ENCODE measurements around the gene MTHFD1L. TPM values are rescaled to one million over a fixed set of nuclear protein-coding genes. Genes with fewer than 3 reads are reported as not detected.

MTHFD1L gene
- total RNA-seq, 1 experiment from 2014 or later: 47.8 TPM

- Mint-ChIP-seq H3K36me3 (ENCODE audit: insufficient read depth, unreplicated experiment) (peaks cover 26% of the 10 kb centered on the region), H3K9me3 (ENCODE audit: low read depth, unreplicated experiment) (no peaks in the 10 kb centered on the region), H3K27ac (ENCODE audit: unreplicated experiment) (peak overlapping the region; percentile 52), H3K4me3 (ENCODE audit: low read depth, unreplicated experiment) (no peak overlapping the region), H3K4me1 (ENCODE audit: low read depth, unreplicated experiment) (no peaks in the 10 kb centered on the region), H3K27me3 (ENCODE audit: unreplicated experiment) (no peaks in the 10 kb centered on the region)
- TF ChIP-seq CTCF (IDR thresholded peaks at IDR 0.05; ENCODE audit: unreplicated experiment): no peak
- CTCF ChIA-PET: no interaction called here
- intact Hi-C loops (cut with micrococcal nuclease; ENCODE audit: unreplicated experiment): no loop called here
- DNase-seq: no peak
- no TSS peak for BruUV-seq (replicated peaks)
Measured at GRCh38 chr6:150967910-150968309, 102.4 kb downstream of the MTHFD1L start.

- TF ChIP-seq CTCF (IDR thresholded peaks at IDR 0.05; ENCODE audit: unreplicated experiment): no peak
- Mint-ChIP-seq H3K4me1 (ENCODE audit: low read depth, unreplicated experiment) (no peaks in the 10 kb centered on the region), H3K27ac (ENCODE audit: unreplicated experiment) (no peak overlapping the region), H3K27me3 (ENCODE audit: unreplicated experiment) (no peaks in the 10 kb centered on the region), H3K36me3 (ENCODE audit: insufficient read depth, unreplicated experiment) (peaks cover 30% of the 10 kb centered on the region), H3K4me3 (ENCODE audit: low read depth, unreplicated experiment) (no peak overlapping the region), H3K9me3 (ENCODE audit: low read depth, unreplicated experiment) (no peaks in the 10 kb centered on the region)
- BruUV-seq (replicated peaks): no TSS peak
- intact Hi-C loops (cut with micrococcal nuclease; ENCODE audit: unreplicated experiment): no loop called here
- CTCF ChIA-PET: no interaction called here
- DNase-seq: no peak
Measured at GRCh38 chr6:150969901-150970300, 104.4 kb downstream of the MTHFD1L start.

GRCh38 chr6:150971219-150971618 is 105.7 kb downstream of the MTHFD1L start:
- TF ChIP-seq CTCF (IDR thresholded peaks at IDR 0.05; ENCODE audit: unreplicated experiment): no peak
- H3K27me3 Mint-ChIP-seq (ENCODE audit: unreplicated experiment): no peaks in the 10 kb centered on the region
- H3K4me3 Mint-ChIP-seq (ENCODE audit: low read depth, unreplicated experiment): no peak overlapping the region
- H3K4me1 Mint-ChIP-seq (ENCODE audit: low read depth, unreplicated experiment): no peaks in the 10 kb centered on the region
- peaks cover 28% of the 10 kb centered on the region for H3K36me3 Mint-ChIP-seq (ENCODE audit: insufficient read depth, unreplicated experiment)
- BruUV-seq (replicated peaks): no TSS peak
- DNase-seq: no peak
- CTCF ChIA-PET: no interaction called here
- no peaks in the 10 kb centered on the region for H3K9me3 Mint-ChIP-seq (ENCODE audit: low read depth, unreplicated experiment)
- no peak overlapping the region for H3K27ac Mint-ChIP-seq (ENCODE audit: unreplicated experiment)
- intact Hi-C loops (cut with micrococcal nuclease; ENCODE audit: unreplicated experiment): no loop called here

GRCh38 chr6:150975136-150975535 is 109.6 kb downstream of the MTHFD1L start:
- CTCF ChIA-PET: no interaction called here
- no peak for TF ChIP-seq CTCF (IDR thresholded peaks at IDR 0.05; ENCODE audit: unreplicated experiment)
- no peak overlapping the region for H3K27ac Mint-ChIP-seq (ENCODE audit: unreplicated experiment)

More at GRCh38 chr6:150975136-150975535, 109.6 kb downstream of the MTHFD1L start:
- DNase-seq: no peak
- H3K36me3 Mint-ChIP-seq (ENCODE audit: insufficient read depth, unreplicated experiment): peaks cover 17% of the 10 kb centered on the region
- no TSS peak for BruUV-seq (replicated peaks)
- no peak overlapping the region for H3K4me3 Mint-ChIP-seq (ENCODE audit: low read depth, unreplicated experiment)
- no peaks in the 10 kb centered on the region for H3K4me1 Mint-ChIP-seq (ENCODE audit: low read depth, unreplicated experiment)
- no peaks in the 10 kb centered on the region for H3K9me3 Mint-ChIP-seq (ENCODE audit: low read depth, unreplicated experiment)
- intact Hi-C loops (cut with micrococcal nuclease; ENCODE audit: unreplicated experiment): no loop called here
- no peaks in the 10 kb centered on the region for H3K27me3 Mint-ChIP-seq (ENCODE audit: unreplicated experiment)

Data from Calu3 (cell line).